UCSD-AML1 (cell line): Measurements from ENCODE around the gene CALM1.

ENCODE experiments used
- DNase-seq: peaks from one replicate; lab custom pipeline; 2025; ENCODE audit not compliant: unreplicated experiment; lab: John Stamatoyannopoulos, UW

Gene CALM1

DNA sequence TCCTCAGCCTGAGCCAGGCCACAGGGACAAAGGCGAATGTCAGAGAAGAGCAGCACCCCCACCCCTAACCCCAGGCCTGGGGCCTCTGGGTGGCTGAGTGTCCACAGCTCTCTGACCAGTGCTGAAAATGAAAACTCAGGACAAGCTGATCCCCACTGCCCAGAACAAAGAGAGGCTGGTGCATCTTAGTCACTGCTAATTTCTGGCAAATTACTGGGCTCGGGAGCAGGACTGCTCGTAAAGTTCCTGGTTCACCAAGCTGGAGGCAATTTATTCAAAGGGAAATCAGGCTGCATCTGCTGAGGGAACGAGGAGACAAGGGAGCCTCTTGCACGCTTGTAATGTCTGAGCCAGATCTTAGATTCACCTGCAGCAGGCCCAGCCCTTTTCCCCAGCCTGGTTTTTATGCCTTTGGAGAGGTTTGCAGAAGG, 43.2 kb downstream of the CALM1 start:
- DNase-seq = no peak

DNA sequence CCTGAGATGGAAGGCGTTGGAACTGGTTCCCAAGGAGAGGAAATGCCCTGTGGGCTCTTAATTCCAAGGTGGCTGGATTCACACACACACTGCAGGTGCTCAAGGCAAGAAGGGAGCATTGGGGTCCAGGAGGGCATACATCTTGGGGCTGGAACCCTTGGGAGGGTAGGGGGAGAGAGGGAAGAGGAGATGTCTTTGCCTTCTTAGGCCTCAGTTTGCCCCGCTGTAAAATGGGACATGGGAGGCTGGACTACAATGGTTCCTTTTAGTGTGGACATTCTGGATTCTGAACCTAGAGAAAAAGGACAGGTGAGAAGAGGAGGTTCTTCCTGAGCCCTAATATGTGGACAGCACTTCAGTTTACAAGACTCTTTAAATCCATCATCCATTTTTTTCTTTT, 43.8 kb downstream of the CALM1 start:
- DNase-seq = no peak

DNA sequence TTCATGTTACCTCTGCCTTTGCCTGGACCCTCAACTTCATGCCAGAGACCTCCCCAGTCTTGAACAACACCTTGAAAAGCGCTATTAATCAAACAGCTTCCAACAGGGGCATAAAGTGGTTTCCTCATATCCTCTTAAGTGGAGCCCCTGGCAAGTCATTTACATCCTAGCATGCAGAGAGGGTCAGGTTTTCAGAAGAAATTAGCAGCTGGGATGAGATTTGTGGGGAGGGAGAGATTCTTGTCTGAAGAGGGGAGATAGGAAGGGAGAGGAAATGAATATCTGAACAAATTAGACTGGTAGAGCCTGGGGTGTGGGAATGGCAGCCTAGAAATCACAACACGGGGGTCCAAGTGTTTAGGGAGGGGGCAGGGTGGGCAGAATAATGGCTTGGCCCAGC, 45.6 kb downstream of the CALM1 start:
- DNase-seq = no peak

DNA sequence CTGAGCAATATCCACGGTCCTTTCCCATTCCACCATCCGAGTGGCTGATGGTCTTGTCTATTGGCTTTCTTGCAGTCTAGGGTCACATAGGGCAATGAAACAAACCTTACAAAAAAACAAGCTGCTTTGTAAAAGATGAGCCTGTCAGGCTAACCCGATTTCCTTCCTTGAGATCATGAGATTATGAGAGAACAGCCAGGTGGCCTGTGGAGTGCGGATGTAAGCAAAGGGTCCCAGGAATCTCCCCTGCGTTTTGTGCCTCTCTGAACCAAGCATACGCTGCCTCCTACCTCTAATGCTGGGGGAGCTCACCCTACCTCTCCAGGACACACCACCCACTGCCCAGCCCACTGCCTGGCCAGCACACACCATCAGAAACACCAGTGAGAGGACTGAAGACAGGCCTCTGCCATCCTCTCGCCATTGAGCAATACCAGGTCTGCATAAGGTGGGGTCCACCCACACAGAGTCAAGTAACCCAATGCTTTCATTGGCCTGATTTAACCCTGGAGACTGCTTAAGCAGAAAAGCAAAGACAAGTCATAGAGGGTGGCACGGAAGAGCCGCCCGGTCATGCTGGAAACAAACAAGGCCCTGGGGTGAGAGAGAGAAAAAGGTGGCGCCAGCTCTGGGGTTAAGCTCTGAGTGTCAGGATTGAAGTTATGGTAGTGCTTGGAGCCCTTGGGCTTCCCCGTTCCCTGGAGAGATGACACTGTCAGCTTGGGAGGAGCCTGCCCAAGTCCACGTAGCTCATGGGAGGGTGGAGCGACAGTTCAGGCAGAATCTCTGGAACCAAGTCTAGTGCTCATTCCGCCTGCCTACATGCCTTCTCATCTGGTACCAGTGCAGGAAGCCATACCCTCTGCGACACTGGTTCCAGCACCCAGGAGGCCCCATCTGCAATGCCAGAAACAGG, 46.6 kb downstream of the CALM1 start:
- no peak for DNase-seq

DNA sequence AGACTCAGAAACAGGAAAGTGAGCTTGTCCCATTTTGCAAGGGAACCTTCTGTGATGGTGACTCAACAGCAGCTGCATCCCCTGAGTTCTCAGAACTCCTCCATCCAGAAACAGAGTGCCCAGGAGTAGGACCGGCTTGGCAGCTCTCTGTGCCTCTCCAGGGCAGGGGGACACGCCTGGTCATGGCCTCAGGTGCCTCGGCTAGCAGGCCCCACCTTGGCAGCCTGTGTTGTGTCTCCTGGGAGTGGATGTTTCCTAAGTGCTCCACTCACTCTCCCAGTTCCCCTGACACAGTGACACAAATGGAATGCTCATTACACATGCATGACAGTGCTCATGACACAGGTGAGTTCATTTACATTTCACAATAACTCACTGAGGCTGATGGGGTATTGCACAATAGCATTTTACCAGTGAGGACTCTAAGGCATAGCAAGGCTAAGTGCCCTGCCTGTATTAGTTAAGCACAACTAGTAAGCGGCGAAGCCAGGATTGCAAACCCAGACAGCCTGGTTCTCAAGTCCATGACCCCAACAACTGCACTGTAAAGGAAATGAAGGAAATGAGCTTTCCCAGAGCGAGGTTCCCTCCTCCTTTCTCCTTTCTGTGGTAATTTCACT, 47.4 kb downstream of the CALM1 start:
- no peak for DNase-seq

DNA sequence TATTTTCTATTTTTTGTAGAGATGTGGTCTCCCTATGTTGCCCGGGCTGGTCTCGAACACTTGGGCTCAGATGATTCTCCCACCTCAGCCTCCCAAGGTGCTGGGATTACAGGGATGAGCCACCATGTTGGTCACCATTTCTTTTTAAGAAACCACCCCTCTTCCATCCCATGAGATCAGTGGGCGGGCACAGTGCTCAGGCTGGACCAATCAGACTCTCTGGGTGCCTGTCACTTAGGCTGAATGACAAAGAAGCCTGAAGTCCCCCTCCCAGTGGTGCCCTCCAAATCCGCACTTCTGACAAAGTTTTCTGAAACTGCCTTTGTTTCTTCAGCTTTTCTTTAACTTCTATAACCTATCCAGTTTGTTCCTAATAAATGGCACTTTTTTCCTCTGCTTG, 48.2 kb downstream of the CALM1 start:
- no peak for DNase-seq

DNA sequence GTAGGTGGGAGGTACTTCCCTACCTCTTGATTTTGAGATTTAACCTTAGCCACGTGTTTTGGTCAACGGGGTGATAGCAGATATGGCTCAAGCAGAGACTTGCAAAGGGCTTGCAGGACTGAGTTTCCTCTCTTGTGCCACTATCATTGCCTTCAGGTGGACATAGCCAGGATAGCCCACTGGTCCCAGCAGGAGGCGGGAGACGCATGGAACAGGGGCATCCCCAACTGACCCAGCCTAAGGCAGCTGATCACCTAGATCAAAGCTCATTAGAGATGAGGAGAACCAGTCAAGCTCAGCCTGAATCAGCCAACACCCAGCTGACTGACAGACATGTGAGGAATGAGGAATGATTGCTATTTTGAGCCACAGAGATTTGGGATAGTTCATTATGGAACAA, 49.6 kb downstream of the CALM1 start:
- no peak for DNase-seq

DNA sequence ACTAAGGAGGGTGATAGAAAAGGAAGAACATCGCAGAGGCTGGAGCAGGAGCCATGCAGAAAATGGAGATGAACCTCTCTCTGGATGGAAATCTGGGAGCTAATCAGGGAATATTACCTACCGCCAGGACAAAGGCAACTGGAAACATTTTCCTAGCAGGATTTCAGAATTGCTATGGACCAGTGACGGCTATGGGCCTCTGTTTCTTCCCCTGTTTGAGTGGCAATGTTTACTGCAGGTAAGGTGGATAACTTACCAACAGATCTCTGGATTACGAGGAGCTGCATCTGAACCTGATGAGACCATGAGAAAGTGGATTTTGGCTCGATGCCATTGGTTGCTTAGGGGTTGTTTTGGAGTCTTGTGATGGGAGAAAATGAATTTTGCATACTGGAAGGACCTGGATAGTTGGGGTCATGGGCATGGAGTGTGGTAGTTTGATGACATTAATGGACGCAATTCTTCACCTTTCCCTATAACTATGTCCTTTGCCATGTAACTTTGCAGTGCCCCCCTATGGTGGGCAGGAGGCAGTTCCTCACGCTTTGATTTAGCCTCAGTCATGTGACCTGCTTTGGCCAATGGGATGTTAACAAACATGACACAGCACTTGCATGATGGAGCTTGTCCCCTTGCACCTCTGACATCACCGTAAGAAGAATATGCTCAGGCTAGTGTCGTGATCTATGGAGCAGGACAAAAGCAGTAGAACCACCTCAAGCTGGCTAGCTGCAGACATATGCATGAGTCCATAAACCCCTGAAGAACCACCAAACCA, 51.1 kb downstream of the CALM1 start:
- no peak for DNase-seq

DNA sequence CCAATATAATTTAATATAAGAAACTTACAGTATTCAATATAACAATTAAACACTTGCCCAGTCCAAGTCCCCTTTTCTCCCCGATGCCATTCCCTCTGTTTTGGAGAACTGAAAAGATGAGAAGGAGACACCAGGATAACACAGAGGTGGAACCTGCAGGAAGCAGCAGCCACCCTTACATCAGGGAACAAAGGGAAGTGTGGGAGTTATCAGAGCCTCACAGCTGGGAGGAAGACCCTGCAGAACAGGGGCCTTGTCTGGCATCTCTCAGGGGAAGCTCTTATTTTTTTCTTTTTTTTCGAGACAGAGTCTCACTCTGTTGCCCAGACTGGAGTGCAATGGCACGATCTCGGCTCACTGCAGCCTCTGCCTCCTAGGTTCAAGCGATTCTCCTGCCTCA, 52.6 kb downstream of the CALM1 start:
- no peak for DNase-seq

DNA sequence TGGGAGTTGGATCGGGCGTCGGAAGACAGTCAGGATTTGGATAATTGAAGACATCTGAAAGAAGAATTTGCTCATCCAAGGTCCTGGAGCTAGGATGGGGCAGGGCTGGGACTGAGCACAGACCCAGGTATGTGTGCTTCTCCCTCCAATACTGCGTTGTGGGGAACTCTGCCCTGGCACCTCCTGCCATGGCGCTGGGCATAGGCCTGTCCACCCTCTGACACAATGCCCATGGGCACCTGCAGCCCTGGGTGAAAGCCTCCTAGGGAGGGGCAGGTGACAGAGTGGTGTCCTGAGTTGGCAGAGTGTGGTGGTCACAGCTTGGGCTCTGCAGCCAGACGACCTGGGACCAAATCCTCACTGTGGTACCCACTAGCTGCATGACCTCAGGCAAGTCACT, 53.3 kb downstream of the CALM1 start:
- no peak for DNase-seq

DNA sequence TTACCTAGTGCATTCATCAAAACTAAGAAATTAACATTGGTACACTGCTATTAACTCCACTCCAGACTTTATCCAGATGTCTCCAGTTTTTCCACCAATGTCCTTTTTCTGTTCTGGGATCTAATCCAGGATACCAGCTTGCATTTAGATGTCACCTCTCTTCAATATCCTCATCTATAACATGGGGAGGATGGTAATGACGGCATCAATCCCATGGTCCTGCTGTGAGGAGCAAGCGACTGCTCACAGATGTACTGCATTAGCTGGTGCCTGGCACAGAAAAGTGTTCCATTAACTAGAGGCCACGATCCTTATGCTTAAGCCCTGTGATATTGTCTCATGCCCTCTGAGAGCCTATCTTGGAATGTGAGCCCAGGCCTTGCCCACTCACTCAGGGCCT, 53.8 kb downstream of the CALM1 start:
- no peak for DNase-seq

DNA sequence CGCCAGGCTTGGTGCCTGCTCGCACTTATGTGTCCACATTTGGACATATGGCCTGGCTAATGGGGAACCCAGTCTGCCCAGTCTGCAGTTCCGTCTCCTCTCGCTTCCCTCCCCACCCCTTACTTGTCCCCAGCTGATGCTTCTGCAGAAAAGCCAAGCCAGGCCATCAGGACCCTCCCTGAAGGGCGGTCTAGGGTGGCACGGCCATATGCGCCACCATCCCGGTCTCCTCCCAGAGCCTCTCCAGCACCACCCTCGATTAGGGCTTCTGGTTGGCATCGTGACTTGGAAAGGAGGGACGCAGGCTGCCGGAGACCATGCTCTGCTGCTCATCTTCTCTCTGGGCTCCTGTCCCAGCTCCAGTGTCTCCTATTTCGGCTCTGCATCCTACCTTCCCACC, 54.6 kb downstream of the CALM1 start:
- DNase-seq = no peak

DNA sequence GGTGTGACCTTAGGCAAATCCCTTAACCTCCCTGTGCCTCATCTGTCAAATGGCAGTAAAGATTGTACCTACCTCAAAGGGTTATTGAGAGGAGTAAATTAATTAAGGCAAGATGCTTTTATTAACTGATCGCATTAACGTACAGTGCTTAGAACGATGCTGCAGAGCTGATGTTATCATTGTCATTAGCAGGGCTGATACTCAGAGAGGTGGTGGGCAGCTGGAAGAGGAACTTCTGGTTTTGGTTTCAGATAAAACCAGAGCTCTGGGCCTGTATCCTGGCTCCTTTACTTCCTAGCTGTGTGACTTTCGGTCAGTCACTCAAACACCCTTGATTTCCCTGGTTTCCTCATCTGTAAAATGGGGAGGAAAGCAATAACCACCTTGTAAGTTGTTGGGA, 55.1 kb downstream of the CALM1 start:
- DNase-seq = no peak

DNA sequence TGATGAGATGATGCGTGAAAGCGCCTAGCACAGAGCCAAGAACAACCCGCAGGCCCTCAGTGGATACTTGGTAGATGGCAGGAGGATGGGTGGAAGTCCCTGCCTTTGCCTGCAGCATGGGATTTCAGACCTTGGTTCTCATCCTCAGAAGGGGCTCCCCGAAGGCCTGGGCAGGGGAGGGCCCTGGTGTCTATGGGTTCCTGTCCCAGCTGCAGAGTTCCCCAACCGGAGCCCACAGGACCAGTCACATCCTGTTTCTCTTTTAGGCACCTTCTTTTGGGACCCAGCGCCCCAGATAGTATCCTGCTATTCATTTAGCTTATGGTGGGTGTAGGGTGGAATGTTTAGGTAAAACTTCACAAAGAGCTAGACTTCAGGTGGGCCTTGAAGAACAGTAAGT, 55.5 kb downstream of the CALM1 start:
- DNase-seq = peak; percentile 36

DNA sequence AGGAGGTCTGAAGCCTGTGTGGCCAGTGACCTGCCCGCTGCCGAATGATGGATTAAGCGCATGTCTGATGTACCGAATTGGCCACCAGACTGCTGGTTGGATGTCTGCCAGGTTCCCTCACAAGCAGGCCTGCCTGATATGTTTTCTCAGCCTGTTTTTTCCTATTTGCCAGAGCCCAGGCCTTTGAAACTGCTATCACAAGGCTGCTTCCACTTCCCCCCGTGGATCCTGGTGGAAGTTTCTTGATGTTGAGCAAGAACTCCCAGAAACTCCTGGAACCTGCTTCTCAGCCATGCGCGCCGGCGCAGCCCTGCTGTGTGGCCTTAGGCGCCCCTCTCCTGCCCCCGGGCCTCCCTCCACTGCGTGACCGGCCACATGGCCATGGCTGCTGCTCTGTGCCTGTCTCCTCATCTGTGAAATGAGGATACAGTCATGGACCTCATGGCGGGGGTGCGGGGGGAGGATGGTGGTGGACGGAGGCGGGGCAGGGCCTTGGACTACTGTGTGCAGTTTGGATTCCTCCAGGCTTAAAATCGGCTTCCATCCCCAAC, 56.6 kb downstream of the CALM1 start:
- DNase-seq = no peak

DNA sequence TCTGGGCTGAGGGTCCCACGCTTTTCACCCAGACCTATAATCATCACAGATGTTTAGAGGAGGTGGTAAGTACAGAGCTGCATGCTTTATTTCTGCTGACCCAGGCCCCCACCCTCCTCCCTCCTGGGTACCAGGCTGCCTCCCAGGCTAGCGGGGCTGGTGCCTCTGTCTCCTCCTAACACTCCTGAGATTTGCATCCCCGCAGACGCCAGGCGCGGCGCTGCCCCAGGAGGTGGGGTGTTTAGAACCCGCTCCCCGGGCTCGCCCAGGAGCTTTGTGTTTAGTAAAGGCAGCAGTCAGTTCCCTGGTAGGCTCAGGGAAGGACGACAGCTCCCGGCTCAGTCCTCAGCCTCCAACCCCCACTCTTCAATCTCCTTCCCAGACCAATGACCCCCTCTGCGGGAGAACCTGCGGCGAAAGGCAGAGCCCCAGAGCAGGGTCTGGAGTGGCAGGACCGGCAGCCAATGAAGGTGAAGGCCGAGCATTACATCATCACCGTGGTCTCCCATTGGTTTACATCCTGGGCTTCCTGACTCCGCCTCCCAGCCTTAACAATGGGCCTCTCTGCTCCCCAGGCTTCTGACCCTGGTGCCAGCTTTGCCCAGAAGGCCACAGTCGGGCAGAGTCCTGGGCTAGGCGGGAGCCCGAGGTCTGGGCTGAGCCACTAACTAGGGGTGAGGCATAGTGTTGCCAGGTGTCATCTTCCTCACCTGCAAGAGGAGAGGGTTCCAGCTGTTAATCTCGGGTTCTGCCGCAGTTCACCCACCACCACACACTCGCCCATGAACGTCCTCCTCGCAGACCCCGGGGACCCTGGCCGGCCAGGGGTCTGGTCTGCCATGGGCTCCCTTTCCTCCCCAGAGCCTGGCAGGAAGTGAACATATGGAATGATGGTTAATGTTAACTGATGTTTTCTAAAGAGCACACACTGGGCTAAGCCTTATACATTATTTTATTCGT, 57.5 kb downstream of the CALM1 start:
- peak; percentile 21 for DNase-seq

DNA sequence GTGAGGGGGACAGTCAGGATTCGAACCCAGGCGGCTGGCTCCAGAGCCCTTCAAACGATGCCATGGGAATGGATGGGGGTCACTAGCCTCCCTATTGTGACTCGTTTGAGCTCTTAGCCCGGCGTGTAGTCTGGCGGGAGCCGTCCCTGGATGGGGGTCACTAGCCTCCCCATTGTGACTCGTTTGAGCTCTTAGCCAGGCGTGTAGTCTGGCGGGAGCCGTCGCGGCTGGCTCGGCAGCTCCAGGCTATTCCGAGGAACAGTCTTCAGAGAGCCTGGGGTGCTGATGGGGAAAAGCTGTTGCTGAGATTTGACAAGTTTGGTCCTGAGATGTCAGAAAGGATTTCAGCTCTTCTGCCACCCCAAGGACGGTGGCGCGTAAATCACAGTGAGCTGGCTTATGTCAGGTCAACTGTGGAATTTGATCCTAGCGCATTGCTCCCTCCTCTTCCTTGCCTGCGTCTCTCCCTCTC, 58.3 kb downstream of the CALM1 start:
- no peak for DNase-seq

DNA sequence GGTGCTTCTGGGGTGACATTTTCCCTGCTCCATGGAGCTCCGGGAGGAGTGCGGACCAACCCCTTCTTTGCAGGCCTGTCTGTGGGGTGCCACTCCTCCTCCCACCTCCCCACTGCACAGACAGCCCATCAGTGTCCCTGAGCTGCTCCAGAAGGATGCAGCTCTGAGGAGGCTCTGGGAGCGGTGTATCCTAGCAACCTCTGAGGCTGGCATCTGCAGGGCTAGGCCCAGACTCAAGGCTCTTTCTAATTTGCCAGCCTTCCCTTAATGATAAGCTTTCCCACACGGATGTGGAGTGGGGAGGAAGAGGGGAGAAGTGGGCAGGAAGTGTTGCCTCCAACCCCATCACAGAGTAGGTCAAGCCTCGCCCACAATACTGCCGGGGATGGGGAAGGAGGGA, 59.7 kb downstream of the CALM1 start:
- DNase-seq = peak; percentile 37

DNA sequence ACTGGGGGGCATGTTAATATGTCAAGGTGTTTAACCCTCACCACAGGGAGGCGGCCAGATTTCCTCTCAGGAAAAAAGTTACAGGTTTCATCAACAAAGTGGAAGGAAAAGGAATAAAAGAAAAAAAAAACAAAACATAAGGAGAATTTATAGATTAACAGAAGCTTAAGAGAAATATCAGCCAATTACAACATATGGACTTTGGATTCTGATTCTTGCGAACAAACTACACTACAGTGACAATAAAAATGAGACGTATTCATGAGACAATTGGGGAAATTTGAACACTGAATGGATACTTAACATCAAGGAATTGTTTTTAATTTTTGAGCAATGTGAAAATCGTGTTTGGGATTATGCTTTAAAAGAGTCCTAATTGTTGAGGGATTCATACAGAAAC, 60.4 kb downstream of the CALM1 start:
- no peak for DNase-seq
